Skeletal muscle tissue (tissue), 4 donors: Measurements from ENCODE around the gene REN. TPM values are rescaled to one million over a fixed set of nuclear protein-coding genes. Genes with fewer than 3 reads are reported as not detected.
A peak's percentile ranks its signal among the peaks of the same experiment; 100 is the strongest.

Experiments
- H3K27ac ChIP-seq: one replicate; pipeline ENCODE4 v1.7.0; 2013; ENCODE audit warnings: mild to moderate bottlenecking, low read depth, low read length, inconsistent platforms
- H3K27me3 ChIP-seq, 3 donors: one replicate each; pipeline ENCODE4 v1.7.0; 2013; ENCODE audit warnings: low read length in 3 of 3; ENCODE audit not compliant: control insufficient read depth in 3 of 3, insufficient read depth in 3 of 3
- H3K36me3 ChIP-seq, 3 donors: one replicate each; pipeline ENCODE4 v1.7.0; 2013; ENCODE audit warnings: low read length in 3 of 3; ENCODE audit not compliant: control insufficient read depth in 3 of 3, insufficient read depth in 3 of 3
- H3K4me1 ChIP-seq, 3 donors: one replicate each; pipeline ENCODE4 v1.7.0; 2013; ENCODE audit warnings: low read length in 3 of 3, mild to moderate bottlenecking in 3 of 3; ENCODE audit not compliant: control insufficient read depth in 3 of 3, insufficient read depth in 3 of 3
- H3K4me3 ChIP-seq, 3 donors: one replicate each; pipeline ENCODE4 v1.7.0; 2013; ENCODE audit warnings: low read length in 3 of 3
- H3K9ac ChIP-seq, 3 donors: one replicate each; pipeline ENCODE4 v1.7.0; 2013; ENCODE audit warnings: low read length in 3 of 3, mild to moderate bottlenecking in 3 of 3, moderate library complexity in 2 of 3, low read depth in 1 of 3
- H3K9me3 ChIP-seq, 3 donors: one replicate each; pipeline ENCODE4 v1.7.0; 2013; ENCODE audit warnings: low read length in 3 of 3; ENCODE audit not compliant: control insufficient read depth in 3 of 3
- total RNA-seq: library from RNA; depleted of rRNA; stranded (reverse); fragments of >200 nt; gene quantifications from one replicate; pipeline ENCODE4 v1.2.3, GENCODE V29; 2014
- donor health status: Osteomylitis.

REN gene
- total RNA-seq, 1 donor from 2014 or later, result not detected

DNA sequence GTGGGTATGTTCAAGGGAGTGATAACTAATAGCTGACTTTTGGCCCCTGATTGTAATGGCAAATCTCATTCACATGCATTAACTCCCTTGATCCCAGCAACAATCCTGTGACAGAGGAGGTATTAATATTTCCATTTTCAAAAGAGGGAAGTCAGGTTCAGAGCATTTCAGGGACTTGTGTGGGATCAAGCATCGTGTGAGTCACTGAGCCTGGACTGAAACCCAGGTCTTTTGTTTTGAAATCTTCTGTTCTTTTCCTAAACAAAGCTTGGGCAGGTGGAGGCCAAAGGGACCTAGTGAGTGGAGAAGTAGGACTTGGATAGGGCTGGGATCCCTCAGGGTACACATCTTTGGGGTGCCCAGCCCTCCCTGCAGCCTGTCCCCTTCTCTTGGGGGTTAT lies 52.2 kb downstream of the REN start:
- H3K4me1 ChIP-seq, result peaks cover 0 to 14% (median 5%) of the 10 kb centered on the region in 3 donors
- no peak overlapping the region for H3K9ac ChIP-seq
- peaks cover 7 to 23% (median 18%) of the 10 kb centered on the region in 3 donors for H3K36me3 ChIP-seq
- no peaks in the 10 kb centered on the region for H3K9me3 ChIP-seq
- H3K4me3 ChIP-seq, result no peak overlapping the region
- no peaks in the 10 kb centered on the region for H3K27me3 ChIP-seq
- H3K27ac ChIP-seq, result no peak overlapping the region

DNA sequence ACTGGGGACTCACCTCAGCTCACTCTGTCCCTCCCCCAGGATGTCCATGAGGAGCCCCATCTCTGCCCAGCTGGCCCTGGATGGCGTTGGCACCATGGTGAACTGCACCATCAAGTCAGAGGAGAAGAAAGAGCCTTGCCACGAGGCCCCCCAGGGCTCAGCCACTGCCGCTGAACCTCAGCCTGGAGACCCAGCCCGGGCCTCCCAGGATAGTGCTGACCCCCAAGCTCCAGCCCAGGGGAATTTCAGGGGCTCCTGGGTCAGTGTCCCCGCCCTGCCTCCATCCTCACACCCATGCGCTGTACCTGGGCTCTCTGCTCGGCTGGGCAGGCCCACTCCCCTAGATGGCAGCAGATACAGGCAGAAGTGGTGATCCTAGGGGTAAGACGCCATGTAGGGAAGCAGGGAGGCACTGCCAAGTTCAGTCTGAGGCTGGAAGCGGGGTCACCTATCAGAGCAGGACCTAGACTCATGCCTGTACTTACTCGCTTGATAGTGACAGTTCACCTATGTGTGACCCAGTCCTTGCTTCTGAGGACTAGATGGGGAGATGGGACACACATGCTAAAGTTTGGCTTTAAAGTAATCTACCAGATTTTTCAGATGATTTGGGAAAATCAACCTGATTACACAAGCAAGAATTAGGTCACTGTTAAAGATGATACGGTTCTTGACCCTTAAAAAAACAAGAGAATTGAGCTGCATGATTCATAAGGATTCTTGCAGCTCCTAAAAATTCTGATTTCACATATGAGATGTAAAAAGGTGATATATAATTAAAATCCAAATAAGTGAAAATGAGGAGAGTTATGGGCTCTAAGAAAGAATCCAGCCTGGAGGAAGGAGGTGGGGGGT lies 53.0 kb downstream of the REN start:
- Histone ChIP-seq H3K27me3 (no peaks in the 10 kb centered on the region), H3K9me3 (no peaks in the 10 kb centered on the region), H3K9ac (no peak overlapping the region), H3K27ac (no peak overlapping the region), H3K4me1 (peaks cover 3 to 19% (median 5%) of the 10 kb centered on the region in 3 donors), H3K36me3 (peaks cover 0 to 18% (median 13%) of the 10 kb centered on the region in 3 donors), H3K4me3 (no peak overlapping the region)

DNA sequence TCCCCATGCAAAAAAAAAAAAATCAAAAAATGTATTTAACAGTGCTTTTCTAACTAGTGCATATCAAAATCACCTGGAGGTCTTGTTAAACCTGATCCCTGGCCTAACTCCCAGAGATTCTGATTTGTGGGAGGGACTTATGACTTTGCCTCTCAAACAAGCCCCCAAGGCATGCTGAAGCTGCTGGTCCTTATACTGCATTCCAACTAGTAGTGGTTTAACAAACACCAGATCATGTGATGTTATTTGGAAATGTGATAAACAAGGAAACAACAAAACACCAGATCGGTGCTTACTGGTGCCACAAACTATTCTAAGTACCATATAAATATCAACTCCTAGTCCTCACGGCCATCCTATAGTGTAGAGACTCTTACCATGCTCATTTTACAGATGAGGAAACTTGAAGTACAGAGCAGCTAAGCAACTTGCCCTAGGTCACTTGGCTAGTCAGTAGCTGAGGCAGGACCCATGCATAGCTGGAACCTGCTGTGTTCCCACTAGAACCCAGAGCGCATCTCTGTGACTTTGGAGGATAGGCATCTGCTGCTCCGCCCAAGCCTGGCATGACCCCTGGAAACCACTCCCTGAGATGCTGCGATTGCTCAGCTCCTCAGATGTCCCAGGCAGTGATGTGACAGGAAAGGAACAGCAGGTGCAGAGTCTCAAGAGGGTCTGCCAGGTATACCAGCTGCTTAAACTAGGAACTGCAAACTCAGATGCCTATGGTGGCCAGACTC lies 55.1 kb downstream of the REN start:
- H3K36me3 ChIP-seq, result peaks cover 0 to 4% (median 0%) of the 10 kb centered on the region in 3 donors
- H3K27ac ChIP-seq, result no peak overlapping the region
- H3K4me3 ChIP-seq, result no peak overlapping the region
- H3K9ac ChIP-seq, result no peak overlapping the region
- no peaks in the 10 kb centered on the region for H3K27me3 ChIP-seq
- peaks cover 10 to 28% (median 12%) of the 10 kb centered on the region in 3 donors for H3K4me1 ChIP-seq
- no peaks in the 10 kb centered on the region for H3K9me3 ChIP-seq

DNA sequence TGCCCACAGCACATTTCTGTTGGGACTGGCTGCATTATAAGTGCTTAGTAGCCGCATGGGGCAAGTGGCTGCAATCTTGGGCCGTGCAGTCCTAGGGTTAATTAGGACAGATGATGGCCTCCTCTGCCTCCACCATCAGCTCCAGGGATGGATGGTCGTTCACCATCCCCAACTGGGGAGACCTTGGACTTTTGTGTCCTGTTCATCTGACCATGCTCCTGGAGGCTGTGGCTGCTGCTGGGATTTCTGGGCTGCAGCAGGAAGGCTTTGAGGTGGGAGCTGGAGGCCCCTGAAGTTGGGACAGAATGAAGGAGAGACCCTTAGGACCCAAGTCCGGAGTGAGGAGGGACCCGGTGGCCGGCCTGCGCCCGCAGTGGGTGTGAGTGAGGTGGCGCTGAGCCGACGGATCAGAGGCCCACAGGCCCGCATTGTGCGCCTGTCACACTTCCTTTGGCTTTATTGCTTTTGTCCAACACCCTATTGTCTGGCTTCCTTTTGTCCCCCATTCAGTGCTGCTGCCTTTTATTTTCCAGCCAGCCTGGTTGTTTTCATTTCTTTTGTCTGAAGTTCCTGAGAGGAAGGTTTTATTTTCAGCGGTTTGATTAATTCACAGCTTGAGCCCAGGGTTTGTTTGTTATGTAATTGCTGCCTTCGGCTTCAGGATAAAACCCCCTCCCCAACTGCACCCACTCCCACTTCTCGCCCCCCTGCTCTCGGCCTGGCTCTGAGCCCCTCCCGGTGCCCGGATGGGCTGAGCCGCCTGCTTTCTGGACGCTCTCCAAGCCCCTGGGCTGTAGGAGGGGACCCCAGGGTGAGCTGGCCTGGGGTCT lies 57.6 kb downstream of the REN start:
- H3K4me1 ChIP-seq, result peaks cover 24 to 38% (median 24%) of the 10 kb centered on the region in 3 donors
- no peak overlapping the region for H3K27ac ChIP-seq
- no peaks in the 10 kb centered on the region for H3K27me3 ChIP-seq
- peak overlapping the region in 1 of 3 donors; percentile 25 for H3K9ac ChIP-seq
- H3K4me3 ChIP-seq, result no peak overlapping the region
- H3K36me3 ChIP-seq, result no peaks in the 10 kb centered on the region
- H3K9me3 ChIP-seq, result no peaks in the 10 kb centered on the region

DNA sequence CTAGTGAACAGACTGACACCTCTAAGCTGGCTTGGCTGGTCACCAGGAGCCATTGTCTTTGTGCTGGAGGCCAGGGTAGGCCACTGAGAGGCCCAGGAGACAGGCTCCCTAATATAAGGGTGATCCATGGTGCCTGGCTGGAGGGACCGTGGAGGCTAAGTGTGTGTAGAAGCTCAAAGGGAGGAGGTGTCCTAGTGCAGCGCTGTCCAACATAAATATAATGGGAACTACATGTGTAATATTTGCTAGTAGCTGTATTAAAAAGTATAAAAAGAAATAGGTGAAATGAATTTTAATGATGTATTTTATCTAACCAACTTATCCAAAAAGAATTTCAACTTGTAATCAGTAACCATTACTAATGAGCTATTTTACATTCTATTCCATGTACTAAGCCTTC lies 58.2 kb downstream of the REN start:
- Histone ChIP-seq H3K4me1 (peaks cover 30 to 41% (median 30%) of the 10 kb centered on the region in 3 donors), H3K27me3 (no peaks in the 10 kb centered on the region), H3K4me3 (no peak overlapping the region), H3K27ac (no peak overlapping the region), H3K9me3 (no peaks in the 10 kb centered on the region), H3K36me3 (no peaks in the 10 kb centered on the region), H3K9ac (no peak overlapping the region)

DNA sequence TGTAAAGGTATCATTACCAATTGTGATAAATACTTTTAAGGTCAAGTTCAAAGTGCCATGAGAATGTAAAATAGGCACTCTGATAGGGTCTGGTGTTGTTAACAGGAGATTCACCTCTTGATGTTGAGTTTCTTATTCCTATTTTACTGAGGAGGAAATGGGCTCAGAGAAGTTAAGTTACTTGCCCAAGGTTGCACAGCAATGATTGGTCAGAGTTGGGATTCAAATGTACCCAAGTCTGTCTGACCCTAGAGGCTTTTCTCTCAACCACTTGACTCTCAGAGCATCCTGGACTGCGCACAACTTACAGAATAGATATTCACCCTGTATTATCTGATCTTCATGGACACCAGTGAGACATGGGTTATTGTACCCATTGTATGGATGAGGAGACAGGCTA lies 59.3 kb downstream of the REN start:
- H3K9me3 ChIP-seq, result no peaks in the 10 kb centered on the region
- H3K4me3 ChIP-seq, result no peak overlapping the region
- no peaks in the 10 kb centered on the region for H3K36me3 ChIP-seq
- H3K4me1 ChIP-seq, result peaks cover 41 to 48% (median 41%) of the 10 kb centered on the region in 3 donors
- no peaks in the 10 kb centered on the region for H3K27me3 ChIP-seq
- no peak overlapping the region for H3K27ac ChIP-seq
- no peak overlapping the region for H3K9ac ChIP-seq

DNA sequence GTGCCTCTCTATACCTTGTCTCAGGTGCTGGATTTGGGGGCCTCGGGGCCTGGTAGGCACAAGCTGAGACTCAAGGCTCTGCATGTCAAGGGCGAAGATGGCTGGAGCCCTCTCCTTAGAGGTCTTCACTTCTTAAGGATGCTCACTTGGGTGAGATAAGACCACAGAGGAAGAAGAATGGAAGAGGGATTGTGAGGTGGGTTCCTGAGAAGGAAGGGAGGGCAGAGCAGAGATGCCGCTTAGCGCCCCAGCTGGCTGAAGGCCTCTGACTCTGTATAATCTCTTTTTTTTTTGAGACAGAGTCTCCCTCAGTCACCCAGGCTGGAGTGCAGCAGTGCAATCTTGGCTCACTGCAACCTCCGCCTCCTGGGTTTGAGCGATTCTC lies 61.0 kb downstream of the REN start:
- peaks cover 45 to 50% (median 50%) of the 10 kb centered on the region in 3 donors for H3K4me1 ChIP-seq
- H3K9me3 ChIP-seq, result no peaks in the 10 kb centered on the region
- no peak overlapping the region for H3K27ac ChIP-seq
- peak overlapping the region in 1 of 3 donors; percentile 13 for H3K4me3 ChIP-seq
- H3K9ac ChIP-seq, result peak overlapping the region in 1 of 3 donors; percentile 16
- no peaks in the 10 kb centered on the region for H3K36me3 ChIP-seq
- no peaks in the 10 kb centered on the region for H3K27me3 ChIP-seq

Other genes starting within 250 kb of the REN start
- 4.7 TPM for gene SOX13, start 93.2 kb downstream of the REN start, total RNA-seq
- gene ETNK2, start 14.3 kb downstream of the REN start, total RNA-seq, result 6.8 TPM
- gene KISS1, start 30.2 kb upstream of the REN start, total RNA-seq, result not detected
- not detected for gene GOLT1A, start 47.7 kb upstream of the REN start, total RNA-seq
- gene PLEKHA6, start 193.6 kb upstream of the REN start, total RNA-seq, result 1.0 TPM
- gene PPP1R15B, start 245.5 kb upstream of the REN start, total RNA-seq, result 30.3 TPM